GM18951 (cell line): ENCODE results near the gene PNPLA1.

ENCODE experiments used
- POLR2A ChIP-seq: IDR thresholded peaks from 4 replicates; pipeline ENCODE4 v1.6.1; 2011; ENCODE audit warnings: mild to moderate bottlenecking; ENCODE audit not compliant: insufficient read length, insufficient read depth; ENCODE audit errors: extremely low read depth
- in situ Hi-C: fragments of 300-500 bp; cut with MboI; formaldehyde crosslinking; loops from one replicate; pipeline ENCODE4 v1.12.0; 2022; ENCODE audit warnings: low sequenced_read_pairs, mixed read lengths, inconsistent platforms; ENCODE audit not compliant: unreplicated experiment

The PNPLA1 gene

GRCh38 chr6:36318690-36319435 lies 49.0 kb downstream of the PNPLA1 start:
- in situ Hi-C loops = no loop called here
- no peak for TF ChIP-seq POLR2A

- in situ Hi-C loops = no loop called here
- TF ChIP-seq POLR2A = no peak
Measured at GRCh38 chr6:36319436-36319762, 49.5 kb downstream of the PNPLA1 start.

- in situ Hi-C loops = no loop called here
Measured at GRCh38 chr6:36319821-36320220, 50.0 kb downstream of the PNPLA1 start.

GRCh38 chr6:36320475-36320874 lies 50.6 kb downstream of the PNPLA1 start:
- TF ChIP-seq POLR2A = no peak
- in situ Hi-C loops = no loop called here

More at GRCh38 chr6:36319821-36320220, 50.0 kb downstream of the PNPLA1 start:
- no peak for TF ChIP-seq POLR2A

- in situ Hi-C loops = no loop called here
- no peak for TF ChIP-seq POLR2A
Measured at GRCh38 chr6:36322591-36322990, 52.7 kb downstream of the PNPLA1 start.

GRCh38 chr6:36323062-36323461 lies 53.2 kb downstream of the PNPLA1 start:
- no peak for TF ChIP-seq POLR2A
- in situ Hi-C loops = no loop called here

GRCh38 chr6:36324191-36324590 lies 54.3 kb downstream of the PNPLA1 start:
- in situ Hi-C loops = no loop called here
- no peak for TF ChIP-seq POLR2A

- in situ Hi-C loops = no loop called here
Measured at GRCh38 chr6:36324715-36325114, 54.9 kb downstream of the PNPLA1 start.

GRCh38 chr6:36326356-36326995 lies 56.6 kb downstream of the PNPLA1 start:
- in situ Hi-C loops = no loop called here
- TF ChIP-seq POLR2A = no peak

More at GRCh38 chr6:36324715-36325114, 54.9 kb downstream of the PNPLA1 start:
- no peak for TF ChIP-seq POLR2A

- in situ Hi-C loops = no loop called here
- TF ChIP-seq POLR2A = no peak
Measured at GRCh38 chr6:36327226-36327918, 57.5 kb downstream of the PNPLA1 start.

GRCh38 chr6:36327919-36328236 lies 58.0 kb downstream of the PNPLA1 start:
- in situ Hi-C loops = no loop called here

GRCh38 chr6:36328600-36328999 lies 58.7 kb downstream of the PNPLA1 start:
- in situ Hi-C loops = no loop called here
- TF ChIP-seq POLR2A = no peak

More at GRCh38 chr6:36327919-36328236, 58.0 kb downstream of the PNPLA1 start:
- no peak for TF ChIP-seq POLR2A

- in situ Hi-C loops = no loop called here
- TF ChIP-seq POLR2A = no peak
Measured at GRCh38 chr6:36329798-36330291, 60.0 kb downstream of the PNPLA1 start.
